ENCODE data around the gene SPEN. TPM values are rescaled to one million over a fixed set of nuclear protein-coding genes. Genes with fewer than 3 reads are reported as not detected.
"Not testable (repeated sequence)": the region's sequence is repeated elsewhere in the genome, so short reads cannot be mapped to it uniquely, and the experiment has no call there.

Gene SPEN
- total RNA-seq, 1 experiment from 2014 or later = 48.3 TPM

- CTCF ChIA-PET = interaction anchor here (0.7 kb wide), 1 partner anchor 128 kb away, joined by 4 read pairs; the partner anchor contains the start of gene SPEN
- Mint-ChIP-seq H3K4me3 (ENCODE audit: low read depth, unreplicated experiment) (peak overlapping the region; percentile 72), H3K27me3 (ENCODE audit: unreplicated experiment) (no peaks in the 10 kb centered on the region), H3K27ac (ENCODE audit: unreplicated experiment) (no peak overlapping the region), H3K4me1 (ENCODE audit: low read depth, unreplicated experiment) (peaks cover 17% of the 10 kb centered on the region), H3K9me3 (ENCODE audit: low read depth, unreplicated experiment) (peaks cover 2% of the 10 kb centered on the region), H3K36me3 (ENCODE audit: insufficient read depth, unreplicated experiment) (peaks cover 24% of the 10 kb centered on the region)
- no peak for TF ChIP-seq CTCF (IDR thresholded peaks at IDR 0.05; ENCODE audit: unreplicated experiment)
- no peak for DNase-seq
- intact Hi-C loops (cut with micrococcal nuclease; ENCODE audit: unreplicated experiment) = no loop called here
- BruUV-seq (replicated peaks) = TSS peak; percentile 46
Observed at GRCh38 chr1:15974855-15975254, 127.3 kb downstream of the SPEN start.

GRCh38 chr1:15975358-15975804, 127.9 kb downstream of the SPEN start:
- intact Hi-C loops (cut with micrococcal nuclease; ENCODE audit: unreplicated experiment) = no loop called here
- H3K4me1 Mint-ChIP-seq (ENCODE audit: low read depth, unreplicated experiment) = peaks cover 17% of the 10 kb centered on the region
- H3K9me3 Mint-ChIP-seq (ENCODE audit: low read depth, unreplicated experiment) = peaks cover 2% of the 10 kb centered on the region
- BruUV-seq (replicated peaks) = no TSS peak
- TF ChIP-seq CTCF (IDR thresholded peaks at IDR 0.05; ENCODE audit: unreplicated experiment) = no peak
- CTCF ChIA-PET = interaction anchor here (0.7 kb wide), 1 partner anchor 128 kb away, joined by 4 read pairs; the partner anchor contains the start of gene SPEN
- H3K27ac Mint-ChIP-seq (ENCODE audit: unreplicated experiment) = peak overlapping the region; percentile 60
- DNase-seq = peak; percentile 35
- no peaks in the 10 kb centered on the region for H3K27me3 Mint-ChIP-seq (ENCODE audit: unreplicated experiment)
- peaks cover 21% of the 10 kb centered on the region for H3K36me3 Mint-ChIP-seq (ENCODE audit: insufficient read depth, unreplicated experiment)
- H3K4me3 Mint-ChIP-seq (ENCODE audit: low read depth, unreplicated experiment) = peak overlapping the region; percentile 72

- Mint-ChIP-seq H3K4me3 (ENCODE audit: low read depth, unreplicated experiment) (peak within 1 kb of the TSS; percentile 72), H3K27me3 (ENCODE audit: unreplicated experiment) (no peaks in the 10 kb centered on the region), H3K9me3 (ENCODE audit: low read depth, unreplicated experiment) (peaks cover 2% of the 10 kb centered on the region), H3K27ac (ENCODE audit: unreplicated experiment) (peak within 1 kb of the TSS; percentile 60), H3K4me1 (ENCODE audit: low read depth, unreplicated experiment) (peaks cover 17% of the 10 kb centered on the region), H3K36me3 (ENCODE audit: insufficient read depth, unreplicated experiment) (peaks cover 17% of the 10 kb centered on the region)
- peak; percentile 87 for DNase-seq
- BruUV-seq (replicated peaks) = no TSS peak
- CTCF ChIA-PET = interaction anchor here (0.8 to 1.3 kb wide), 2 partner anchors 10 to 26 kb away, joined by 3 to 6 read pairs; no protein-coding TSS in a partner anchor
- no peak for TF ChIP-seq CTCF (IDR thresholded peaks at IDR 0.05; ENCODE audit: unreplicated experiment)
- intact Hi-C loops (cut with micrococcal nuclease; ENCODE audit: unreplicated experiment) = no loop called here
Observed at GRCh38 chr1:15975805-15976680, 128.5 kb downstream of the SPEN start, which contains the start of gene ZBTB17. ZBTB17 (minus strand) TSS chr1:15976101; CDS start chr1:15948495, 27,606 bp downstream.

- CTCF ChIA-PET; H3K27me3 Mint-ChIP-seq (ENCODE audit: unreplicated experiment); H3K27ac Mint-ChIP-seq (ENCODE audit: unreplicated experiment); H3K4me3 Mint-ChIP-seq (ENCODE audit: low read depth, unreplicated experiment); intact Hi-C loops (cut with micrococcal nuclease; ENCODE audit: unreplicated experiment); DNase-seq; BruUV-seq (replicated peaks); H3K9me3 Mint-ChIP-seq (ENCODE audit: low read depth, unreplicated experiment): not testable (repeated sequence)
- peaks cover 17% of the 10 kb centered on the region for H3K36me3 Mint-ChIP-seq (ENCODE audit: insufficient read depth, unreplicated experiment)
- H3K4me1 Mint-ChIP-seq (ENCODE audit: low read depth, unreplicated experiment) = peaks cover 17% of the 10 kb centered on the region
Observed at GRCh38 chr1:15977947-15978346, 130.4 kb downstream of the SPEN start.
